DMS 273 (cell line): ENCODE data around the gene KCNH4.
"Not testable (repeated sequence)": the region's sequence is repeated elsewhere in the genome, so short reads cannot be mapped to it uniquely, and the experiment has no call there.

Source experiments
- DNase-seq: peaks from one replicate; lab custom pipeline; 2025; ENCODE audit not compliant: unreplicated experiment; lab: John Stamatoyannopoulos, UW

The KCNH4 gene

GRCh38 chr17:42180922-42181850 is at the start of gene KCNH4:
Gene KCNH4, minus strand, starts transcription at chr17:42181142. Its CDS starts 197 bp downstream, at chr17:42180945.
- DNase-seq: peak; percentile 92

- peak; percentile 30 for DNase-seq
Observed at GRCh38 chr17:42230225-42230624, 49.3 kb upstream of the KCNH4 start.

GRCh38 chr17:42227849-42228700 is 47.1 kb upstream of the KCNH4 start:
- no peak for DNase-seq

- no peak for DNase-seq
Observed at GRCh38 chr17:42225646-42226045, 44.7 kb upstream of the KCNH4 start.

GRCh38 chr17:42224651-42225050 is 43.7 kb upstream of the KCNH4 start:
- no peak for DNase-seq

GRCh38 chr17:42221886-42222745 is 41.2 kb upstream of the KCNH4 start:
- peak; percentile 72 for DNase-seq

GRCh38 chr17:42219280-42219679 is 38.3 kb upstream of the KCNH4 start:
- not testable (repeated sequence) for DNase-seq

GRCh38 chr17:42214156-42214555 is 33.2 kb upstream of the KCNH4 start:
- DNase-seq: no peak

GRCh38 chr17:42212382-42212781 is 31.4 kb upstream of the KCNH4 start:
- DNase-seq: no peak

- not testable (repeated sequence) for DNase-seq
Observed at GRCh38 chr17:42211921-42212341, 31.0 kb upstream of the KCNH4 start.

- no peak for DNase-seq
Observed at GRCh38 chr17:42210046-42210445, 29.1 kb upstream of the KCNH4 start.

- DNase-seq: not testable (repeated sequence)
Observed at GRCh38 chr17:42206153-42206612, 25.2 kb upstream of the KCNH4 start.

GRCh38 chr17:42203354-42203753 is 22.4 kb upstream of the KCNH4 start:
- DNase-seq: no peak

- no peak for DNase-seq
Observed at GRCh38 chr17:42202696-42203095, 21.8 kb upstream of the KCNH4 start.

GRCh38 chr17:42202159-42202558 is 21.2 kb upstream of the KCNH4 start:
- DNase-seq: no peak

- no peak for DNase-seq
Observed at GRCh38 chr17:42201458-42201772, 20.5 kb upstream of the KCNH4 start.

GRCh38 chr17:42200706-42201457 is 19.9 kb upstream of the KCNH4 start:
- DNase-seq: no peak

GRCh38 chr17:42199416-42200011 is 18.6 kb upstream of the KCNH4 start:
- no peak for DNase-seq

- DNase-seq: no peak
Observed at GRCh38 chr17:42198897-42199296, 18.0 kb upstream of the KCNH4 start.
